Uterus (tissue), 2 donors: ENCODE measurements around the gene CA14.

Source experiments
- CTCF ChIP-seq, 4 experiments: fragments of 200-600 bp in 2 of 4; fragments of 450-650 bp in 2 of 4; sonication (generic) in 2 of 4; IDR thresholded peaks; one replicate each; pipeline ENCODE4 v1.5.1; 2016 to 2019; ENCODE audit warnings: antibody characterized with exemption in 4 of 4, mild to moderate bottlenecking in 2 of 4, moderate library complexity in 1 of 4
- POLR2A ChIP-seq, 2 donors: fragments of 450-650 bp; IDR thresholded peaks; one replicate each; pipeline ENCODE4 v1.6.1; 2016; ENCODE audit warnings: antibody characterized with exemption in 2 of 2, mild to moderate bottlenecking in 1 of 2, moderate library complexity in 1 of 2

- TF ChIP-seq POLR2A (IDR thresholded peaks at IDR 0.05) (no peak), CTCF (IDR thresholded peaks at IDR 0.05) (no peak)
Measured at GRCh38 chr1:150262388-150263320, 5.1 kb downstream of the CA14 start.
